Hepatocyte (in vitro differentiated cells): Measurements from ENCODE around the gene OGFOD1. TPM values are rescaled to one million over a fixed set of nuclear protein-coding genes. Genes with fewer than 3 reads are reported as not detected.

ENCODE experiments used
- DNase-seq: peaks from one replicate; pipeline ENCODE4 v3.0.0-alpha.2; 2016; ENCODE audit warnings: low spot score
- H2AFZ ChIP-seq: fragments of 200-600 bp; sonication (generic); 2 replicates; pipeline ENCODE4 v1.6.0; 2016; ENCODE audit warnings: antibody characterized with exemption, mild to moderate bottlenecking
- H3K27ac ChIP-seq: fragments of 200-600 bp; sonication (generic); 2 replicates; pipeline ENCODE4 v1.5.1; 2016; ENCODE audit warnings: mild to moderate bottlenecking
- H3K27me3 ChIP-seq: fragments of 200-600 bp; sonication (generic); 2 replicates; pipeline ENCODE4 v1.6.1; 2016
- H3K36me3 ChIP-seq: fragments of 200-600 bp; sonication (generic); replicated peaks from 2 replicates; pipeline ENCODE4 v1.5.1; 2016; ENCODE audit warnings: low read depth; ENCODE audit not compliant: insufficient read depth
- H3K4me1 ChIP-seq: fragments of 200-600 bp; sonication (generic); 2 replicates; pipeline ENCODE4 v1.5.1; 2016; ENCODE audit warnings: mild to moderate bottlenecking, moderate library complexity; ENCODE audit not compliant: insufficient read depth
- H3K4me2 ChIP-seq: fragments of 200-600 bp; sonication (generic); 2 replicates; pipeline ENCODE4 v1.6.0; 2016
- H3K4me3 ChIP-seq: fragments of 200-600 bp; sonication (generic); 2 replicates; pipeline ENCODE4 v1.5.1; 2016; ENCODE audit warnings: mild to moderate bottlenecking
- H3K79me2 ChIP-seq: fragments of 200-600 bp; sonication (generic); 2 replicates; pipeline ENCODE4 v1.6.0; 2017; ENCODE audit warnings: mild to moderate bottlenecking
- H3K9me2 ChIP-seq: fragments of 200-600 bp; sonication (generic); replicated peaks from 2 replicates; pipeline ENCODE4 v1.6.0; 2017; ENCODE audit warnings: mild to moderate bottlenecking; ENCODE audit not compliant: insufficient read depth
- H3K9me3 ChIP-seq: fragments of 200-600 bp; sonication (generic); 2 replicates; pipeline ENCODE4 v1.5.1; 2016; ENCODE audit warnings: low read depth, mild to moderate bottlenecking
- H4K20me1 ChIP-seq: fragments of 200-600 bp; sonication (generic); 2 replicates; pipeline ENCODE4 v1.6.0; 2016; ENCODE audit warnings: mild to moderate bottlenecking; ENCODE audit not compliant: insufficient read depth, poor library complexity, severe bottlenecking
- CTCF ChIP-seq: fragments of 200-600 bp; sonication (generic); IDR thresholded peaks from 2 replicates; pipeline ENCODE4 v1.5.1; 2016; ENCODE audit warnings: antibody characterized with exemption, mild to moderate bottlenecking; ENCODE audit not compliant: poor library complexity
- EZH2 ChIP-seq: fragments of 200-600 bp; sonication (generic); IDR thresholded peaks from 2 replicates; pipeline ENCODE4 v1.6.1; 2016; ENCODE audit warnings: antibody characterized with exemption, mild to moderate bottlenecking, borderline replicate concordance
- EZH2phosphoT487 ChIP-seq: fragments of 200-600 bp; sonication (generic); IDR thresholded peaks from one replicate; pipeline ENCODE4 v1.6.1; 2018; ENCODE audit warnings: antibody characterized with exemption, mild to moderate bottlenecking, low read depth, moderate library complexity; ENCODE audit not compliant: unreplicated experiment, severe bottlenecking
- WGBS: methylation state at CpG from one replicate; pipeline ENCODE4 v1.1.6; 2016; ENCODE audit warnings: low lambda C conversion rate; ENCODE audit errors: missing lambda C conversion rate; 5-methylcytosine and 5-hydroxymethylcytosine counted together
- polyA plus RNA-seq: library from polyadenylated mRNA; unstranded; fragments of >200 nt; fragmentation: Nextera tagmentation; extraction: Ambion mirVana; gene quantifications from 2 replicates; pipeline ENCODE4 v1.2.1, GENCODE V29; 2016
- total RNA-seq: library from RNA; depleted of rRNA; stranded (reverse); fragments of >200 nt; gene quantifications from 2 replicates; pipeline ENCODE4 v1.2.3, GENCODE V29; 2014

The OGFOD1 gene
- total and polyA plus RNA-seq, 2 experiments from 2014 or later, result 55.5 to 58.9 TPM

- Histone ChIP-seq H3K36me3 (no peaks in the 10 kb centered on the region), H3K27ac (no peak overlapping the region)
These were observed 41.8 kb downstream of the OGFOD1 start for GRCh38 chr16:56493126-56493525.

DNA sequence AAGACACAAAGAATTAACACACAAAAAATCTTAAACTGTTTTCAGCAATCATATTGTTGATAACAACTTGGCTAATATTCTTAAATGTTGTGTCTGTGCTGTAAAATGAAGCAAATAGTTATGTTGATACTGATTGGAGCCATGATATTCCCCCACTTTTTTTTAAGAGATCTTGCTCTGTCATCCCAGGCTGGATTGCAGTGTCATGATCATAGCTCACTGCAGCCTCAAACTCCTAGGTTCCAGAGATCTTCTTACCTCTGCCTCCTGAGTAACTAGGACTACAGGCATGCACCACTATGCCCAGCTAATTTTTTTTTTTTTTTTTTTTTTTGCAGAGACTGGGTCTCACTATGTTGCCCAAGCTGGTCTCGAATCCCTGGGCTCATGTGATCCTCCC lies 42.5 kb downstream of the OGFOD1 start:
- no peaks in the 10 kb centered on the region for H3K9me2 ChIP-seq
- no peak overlapping the region for H3K4me2 ChIP-seq
- no peaks in the 10 kb centered on the region for H4K20me1 ChIP-seq
- H3K9me3 ChIP-seq, result no peaks in the 10 kb centered on the region
- no peak overlapping the region for H2AFZ ChIP-seq
- H3K27me3 ChIP-seq, result no peaks in the 10 kb centered on the region
- no peaks in the 10 kb centered on the region for H3K79me2 ChIP-seq
- no peak overlapping the region for H3K27ac ChIP-seq
- WGBS, result 100% methylated on average over 1 of the region's 1 CpG
- no peak overlapping the region for H3K4me3 ChIP-seq
- TF ChIP-seq EZH2phosphoT487 (no peak), CTCF (no peak), EZH2 (no peak)
- DNase-seq, result no peak
- no peaks in the 10 kb centered on the region for H3K36me3 ChIP-seq
- no peaks in the 10 kb centered on the region for H3K4me1 ChIP-seq

More at GRCh38 chr16:56493126-56493525, 41.8 kb downstream of the OGFOD1 start:
- no peaks in the 10 kb centered on the region for H4K20me1 ChIP-seq
- no peaks in the 10 kb centered on the region for H3K9me2 ChIP-seq
- H2AFZ ChIP-seq, result no peak overlapping the region
- no peak overlapping the region for H3K4me3 ChIP-seq
- H3K4me2 ChIP-seq, result no peak overlapping the region
- TF ChIP-seq EZH2phosphoT487 (no peak), CTCF (no peak), EZH2 (no peak)
- no peaks in the 10 kb centered on the region for H3K79me2 ChIP-seq
- no peak for DNase-seq
- H3K27me3 ChIP-seq, result no peaks in the 10 kb centered on the region
- 81% methylated on average over 2 of the region's 2 CpGs for WGBS
- H3K4me1 ChIP-seq, result no peaks in the 10 kb centered on the region
- H3K9me3 ChIP-seq, result no peaks in the 10 kb centered on the region

DNA sequence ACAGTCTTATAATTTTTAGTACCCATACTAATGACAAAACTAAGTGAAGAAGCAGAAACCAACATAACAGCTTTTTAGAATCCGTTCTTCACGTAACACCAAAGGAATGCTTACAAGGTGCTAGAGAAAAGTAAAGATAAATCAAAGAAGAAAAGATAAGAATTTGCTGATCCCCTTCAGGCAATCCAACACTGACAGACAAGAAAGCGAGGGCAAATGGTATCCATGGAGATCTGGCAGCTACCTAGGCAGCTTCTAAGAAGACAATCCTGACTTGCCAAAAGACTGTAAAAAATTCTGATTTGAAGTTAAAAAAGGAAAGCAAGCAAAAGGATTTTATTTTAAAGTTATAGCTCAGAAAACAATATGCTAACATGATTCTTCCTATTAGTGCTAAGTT lies 53.8 kb downstream of the OGFOD1 start:
- no peaks in the 10 kb centered on the region for H3K9me2 ChIP-seq
- no peaks in the 10 kb centered on the region for H3K9me3 ChIP-seq
- TF ChIP-seq CTCF (no peak), EZH2 (no peak), EZH2phosphoT487 (no peak)
- no peaks in the 10 kb centered on the region for H3K27me3 ChIP-seq
- H3K4me1 ChIP-seq, result no peaks in the 10 kb centered on the region
- no peaks in the 10 kb centered on the region for H4K20me1 ChIP-seq
- no peak overlapping the region for H3K27ac ChIP-seq
- no peak overlapping the region for H2AFZ ChIP-seq
- H3K4me2 ChIP-seq, result no peak overlapping the region
- H3K36me3 ChIP-seq, result no peaks in the 10 kb centered on the region
- DNase-seq, result no peak
- H3K4me3 ChIP-seq, result no peak overlapping the region
- WGBS, result 74% methylated on average over 3 of the region's 3 CpGs
- no peaks in the 10 kb centered on the region for H3K79me2 ChIP-seq

GRCh38 chr16:56506941-56507340 lies 55.6 kb downstream of the OGFOD1 start:
- no peak for DNase-seq
- no peak overlapping the region for H3K4me3 ChIP-seq
- H3K36me3 ChIP-seq, result no peaks in the 10 kb centered on the region
- no peaks in the 10 kb centered on the region for H3K4me1 ChIP-seq
- H3K27ac ChIP-seq, result no peak overlapping the region
- no peak overlapping the region for H3K4me2 ChIP-seq
- H3K27me3 ChIP-seq, result no peaks in the 10 kb centered on the region
- no peaks in the 10 kb centered on the region for H3K79me2 ChIP-seq
- no peak overlapping the region for H2AFZ ChIP-seq
- TF ChIP-seq EZH2 (no peak), CTCF (no peak), EZH2phosphoT487 (no peak)
- no peaks in the 10 kb centered on the region for H3K9me2 ChIP-seq
- no peaks in the 10 kb centered on the region for H4K20me1 ChIP-seq
- H3K9me3 ChIP-seq, result no peaks in the 10 kb centered on the region
